ENCODE measurements around the gene QSER1.
"Not testable (repeated sequence)": the region's sequence is repeated elsewhere in the genome, so short reads cannot be mapped to it uniquely, and the experiment has no call there.

Gene QSER1

GRCh38 chr11:32886180-32886579, 6.4 kb upstream of the QSER1 start:
- TF ChIP-seq CTCF (IDR thresholded peaks at IDR 0.05; ENCODE audit: low read depth, low read length) = no peak

GRCh38 chr11:32887707-32888383, 4.8 kb upstream of the QSER1 start:
- not testable (repeated sequence) for H3K9me3 ChIP-seq; H3K27me3 ChIP-seq; H3K4me3 ChIP-seq (ENCODE audit: low read depth, low read length); DNase-seq; H3K36me3 ChIP-seq; H3K4me1 ChIP-seq

More at GRCh38 chr11:32886180-32886579, 6.4 kb upstream of the QSER1 start:
- no peak overlapping the region for H3K4me3 ChIP-seq (ENCODE audit: low read depth, low read length)
- no peaks in the 10 kb centered on the region for H3K27me3 ChIP-seq
- no peaks in the 10 kb centered on the region for H3K4me1 ChIP-seq
- H3K36me3 ChIP-seq = no peaks in the 10 kb centered on the region
- DNase-seq = no peak
- H3K9me3 ChIP-seq = no peaks in the 10 kb centered on the region

- DNase-seq; H3K27me3 ChIP-seq; H3K4me1 ChIP-seq; H3K9me3 ChIP-seq; H3K36me3 ChIP-seq; H3K4me3 ChIP-seq (ENCODE audit: low read depth, low read length): not testable (repeated sequence)
Measured at GRCh38 chr11:32888384-32888710, 4.3 kb upstream of the QSER1 start.

DNA sequence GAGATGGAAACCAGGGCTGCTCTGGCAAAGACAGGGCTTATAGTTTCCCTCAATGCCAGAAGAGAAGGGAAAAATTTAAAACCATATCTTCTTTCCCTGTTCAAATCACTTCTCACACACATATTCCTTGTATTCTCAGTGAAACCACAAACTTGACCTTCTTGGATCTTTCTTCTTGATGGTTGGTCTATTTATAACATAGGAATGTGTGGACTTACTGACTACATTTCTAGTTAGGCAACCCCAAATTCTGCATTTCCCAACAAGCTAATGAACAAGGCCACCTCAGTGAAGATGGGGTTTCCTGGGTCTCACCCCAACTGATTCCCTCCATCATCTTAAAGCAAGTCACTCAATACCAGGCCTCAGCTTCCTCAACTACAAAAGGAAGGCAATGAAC, 3.8 kb upstream of the QSER1 start:
- no peaks in the 10 kb centered on the region for H3K36me3 ChIP-seq
- no peak overlapping the region for H3K4me3 ChIP-seq (ENCODE audit: low read depth, low read length)
- no peaks in the 10 kb centered on the region for H3K27me3 ChIP-seq
- no peaks in the 10 kb centered on the region for H3K4me1 ChIP-seq
- TF ChIP-seq CTCF (IDR thresholded peaks at IDR 0.05; ENCODE audit: low read depth, low read length) = no peak
- DNase-seq = no peak
- H3K9me3 ChIP-seq = no peaks in the 10 kb centered on the region

- Histone ChIP-seq H3K27me3 (no peaks in the 10 kb centered on the region), H3K9me3 (no peaks in the 10 kb centered on the region), H3K4me1 (no peaks in the 10 kb centered on the region), H3K4me3 (ENCODE audit: low read depth, low read length) (no peak overlapping the region), H3K36me3 (no peaks in the 10 kb centered on the region)
- TF ChIP-seq CTCF (IDR thresholded peaks at IDR 0.05; ENCODE audit: low read depth, low read length) = no peak
- no peak for DNase-seq
Measured at GRCh38 chr11:32890843-32891656, 1.6 kb upstream of the QSER1 start.

GRCh38 chr11:32891657-32892354, 805 bp upstream of the QSER1 start:
- H3K36me3 ChIP-seq = no peaks in the 10 kb centered on the region
- no peaks in the 10 kb centered on the region for H3K9me3 ChIP-seq
- TF ChIP-seq CTCF (IDR thresholded peaks at IDR 0.05; ENCODE audit: low read depth, low read length) = no peak
- no peaks in the 10 kb centered on the region for H3K4me1 ChIP-seq
- DNase-seq = peak; percentile 4
- H3K4me3 ChIP-seq (ENCODE audit: low read depth, low read length) = peak overlapping the region; percentile 73
- H3K27me3 ChIP-seq = no peaks in the 10 kb centered on the region

- H3K9me3 ChIP-seq = no peaks in the 10 kb centered on the region
- no peaks in the 10 kb centered on the region for H3K36me3 ChIP-seq
- H3K4me1 ChIP-seq = no peaks in the 10 kb centered on the region
- DNase-seq = no peak
- H3K27me3 ChIP-seq = no peaks in the 10 kb centered on the region
- no peak for TF ChIP-seq CTCF (IDR thresholded peaks at IDR 0.05; ENCODE audit: low read depth, low read length)
- H3K4me3 ChIP-seq (ENCODE audit: low read depth, low read length) = peak overlapping the region; percentile 75
Measured at GRCh38 chr11:32893093-32893342, 407 bp downstream of the QSER1 start.
